ENCODE data around the gene HAAO. TPM values are rescaled to one million over a fixed set of nuclear protein-coding genes. Genes with fewer than 3 reads are reported as not detected.

HAAO gene
- total and polyA plus RNA-seq, 2 of the 13 experiments (the other 11 are each of a cell fraction or from before 2014, with no cell fraction given), result 36.1 to 42.7 TPM

DNA sequence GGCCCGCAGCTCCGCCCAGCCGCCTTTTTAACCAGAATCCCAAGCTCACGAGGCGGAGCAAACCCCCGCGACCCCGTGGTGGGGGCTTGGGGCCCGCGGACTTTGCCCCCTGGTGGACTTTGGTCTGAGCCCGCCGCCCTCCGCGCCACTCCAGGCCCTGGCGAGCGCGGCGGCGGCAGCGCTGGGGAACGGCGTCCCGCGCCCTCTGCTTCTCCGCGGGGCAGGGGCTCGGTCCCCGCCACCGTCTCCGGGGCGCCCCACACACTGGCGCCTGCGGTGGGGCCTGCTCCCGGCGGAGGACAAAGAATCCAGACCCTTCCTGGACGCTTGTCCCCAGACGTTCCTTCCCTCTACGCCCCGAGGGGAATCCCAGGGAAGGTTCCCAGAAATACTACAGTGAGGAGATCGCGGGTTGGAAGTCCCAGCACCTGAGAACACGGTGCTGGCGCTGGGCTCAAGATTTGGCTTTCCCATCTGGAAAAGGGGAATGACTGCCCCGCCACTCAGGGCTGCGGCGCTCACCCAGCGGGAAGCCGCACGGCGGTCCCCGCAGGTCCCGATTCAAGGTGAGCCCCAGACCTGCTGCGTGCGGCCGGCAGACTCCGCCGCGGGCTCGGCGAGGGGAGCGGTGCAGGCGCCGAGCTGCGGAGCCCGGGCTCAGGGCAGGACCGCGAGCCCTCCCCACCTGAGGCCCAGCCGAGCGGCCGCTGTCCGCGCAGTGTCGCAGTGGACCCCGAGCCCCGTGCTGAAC lies at the start of gene HAAO (continued):
- TF ChIP-seq, protein P1, sequence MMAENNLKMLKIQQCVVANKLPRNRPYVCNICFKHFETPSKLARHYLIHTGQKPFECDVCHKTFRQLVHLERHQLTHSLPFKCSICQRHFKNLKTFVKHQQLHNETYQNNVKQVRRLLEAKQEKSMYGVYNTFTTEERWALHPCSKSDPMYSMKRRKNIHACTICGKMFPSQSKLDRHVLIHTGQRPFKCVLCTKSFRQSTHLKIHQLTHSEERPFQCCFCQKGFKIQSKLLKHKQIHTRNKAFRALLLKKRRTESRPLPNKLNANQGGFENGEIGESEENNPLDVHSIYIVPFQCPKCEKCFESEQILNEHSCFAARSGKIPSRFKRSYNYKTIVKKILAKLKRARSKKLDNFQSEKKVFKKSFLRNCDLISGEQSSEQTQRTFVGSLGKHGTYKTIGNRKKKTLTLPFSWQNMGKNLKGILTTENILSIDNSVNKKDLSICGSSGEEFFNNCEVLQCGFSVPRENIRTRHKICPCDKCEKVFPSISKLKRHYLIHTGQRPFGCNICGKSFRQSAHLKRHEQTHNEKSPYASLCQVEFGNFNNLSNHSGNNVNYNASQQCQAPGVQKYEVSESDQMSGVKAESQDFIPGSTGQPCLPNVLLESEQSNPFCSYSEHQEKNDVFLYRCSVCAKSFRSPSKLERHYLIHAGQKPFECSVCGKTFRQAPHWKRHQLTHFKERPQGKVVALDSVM (CRISPR knock-in tag; IDR thresholded peaks at IDR 0.05), result peak; percentile 94
- TF ChIP-seq ZFP82 (CRISPR knock-in tag; IDR thresholded peaks at IDR 0.05; ENCODE audit: borderline replicate concordance) (peak; percentile 97; the same call in 1 of the 2 replicates), ZNF292 (CRISPR knock-in tag; IDR thresholded peaks at IDR 0.05; ENCODE audit: borderline replicate concordance, low read depth) (no peak; the same call in none of the 2 replicates), RELA (CRISPR knock-in tag; IDR thresholded peaks at IDR 0.05) (peak; percentile 93), ZNF775 (CRISPR knock-in tag; IDR thresholded peaks at IDR 0.05; ENCODE audit: borderline replicate concordance) (peak; percentile 72), SCMH1 (CRISPR knock-in tag; IDR thresholded peaks at IDR 0.05; ENCODE audit: borderline replicate concordance) (no peak), NCOR1 (IDR thresholded peaks at IDR 0.05; ENCODE audit: borderline replicate concordance, low read length) (peak; percentile 100), CEBPG (CRISPR knock-in tag; IDR thresholded peaks at IDR 0.05) (peak; percentile 28; the same call in 1 of the 2 replicates), ZNF644 (CRISPR knock-in tag; IDR thresholded peaks at IDR 0.05; ENCODE audit: low read depth) (peak; percentile 78), KAT7 (CRISPR knock-in tag; IDR thresholded peaks at IDR 0.05; ENCODE audit: borderline replicate concordance) (peak; percentile 99), SMARCE1 (IDR thresholded peaks at IDR 0.05; ENCODE audit: borderline replicate concordance) (no peak), PAX8 (CRISPR knock-in tag; IDR thresholded peaks at IDR 0.05; ENCODE audit: borderline replicate concordance) (0 out of 2 replicates have a peak, but pooled peaks have one; percentile 54), HOXA5 (CRISPR knock-in tag; IDR thresholded peaks at IDR 0.05) (peak; percentile 99), DNMT3B (CRISPR knock-in tag; conservative IDR thresholded peaks at IDR 0.05) (no peak), ZNF83 (CRISPR knock-in tag; IDR thresholded peaks at IDR 0.05; ENCODE audit: borderline replicate concordance) (no peak), KMT2B (CRISPR knock-in tag; IDR thresholded peaks at IDR 0.05) (peak; percentile 86), ZNF772 (CRISPR knock-in tag; IDR thresholded peaks at IDR 0.05) (peak; percentile 100), SMC3 (IDR thresholded peaks at IDR 0.05; ENCODE audit: low read length) (no peak)
- TF ChIP-seq, protein P2, sequence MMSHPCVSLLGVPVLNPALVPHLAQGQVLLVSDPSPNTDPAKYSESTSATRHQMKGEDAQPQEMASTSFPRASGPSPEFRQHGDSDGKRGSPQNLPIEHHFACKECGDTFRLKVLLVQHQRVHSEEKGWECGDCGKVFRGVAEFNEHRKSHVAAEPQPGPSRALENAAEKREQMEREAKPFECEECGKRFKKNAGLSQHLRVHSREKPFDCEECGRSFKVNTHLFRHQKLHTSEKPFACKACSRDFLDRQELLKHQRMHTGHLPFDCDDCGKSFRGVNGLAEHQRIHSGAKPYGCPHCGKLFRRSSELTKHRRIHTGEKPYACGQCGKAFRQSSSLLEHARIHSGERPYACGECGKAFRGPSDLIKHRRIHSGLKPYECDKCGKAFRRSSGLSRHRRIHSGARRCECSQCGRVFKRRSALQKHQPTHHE (CRISPR knock-in tag; IDR thresholded peaks at IDR 0.05; ENCODE audit: borderline replicate concordance), result peak; percentile 90
- TF ChIP-seq, protein P3, sequence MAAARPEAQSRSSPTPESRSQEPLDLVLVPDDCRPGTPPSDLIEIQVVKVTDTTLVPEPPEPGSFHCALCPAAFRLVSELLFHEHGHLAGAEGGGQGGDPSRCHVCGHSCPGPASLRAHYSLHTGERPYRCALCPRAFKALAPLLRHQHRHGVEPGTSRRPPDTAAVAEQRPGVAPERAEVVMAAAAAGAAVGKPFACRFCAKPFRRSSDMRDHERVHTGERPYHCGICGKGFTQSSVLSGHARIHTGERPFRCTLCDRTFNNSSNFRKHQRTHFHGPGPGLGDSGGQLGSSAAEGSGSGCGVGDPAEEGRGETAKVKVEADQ (CRISPR knock-in tag; IDR thresholded peaks at IDR 0.05; ENCODE audit: borderline replicate concordance), result peak; percentile 97; the same call in 1 of the 2 replicates
- TF ChIP-seq, protein P4, sequence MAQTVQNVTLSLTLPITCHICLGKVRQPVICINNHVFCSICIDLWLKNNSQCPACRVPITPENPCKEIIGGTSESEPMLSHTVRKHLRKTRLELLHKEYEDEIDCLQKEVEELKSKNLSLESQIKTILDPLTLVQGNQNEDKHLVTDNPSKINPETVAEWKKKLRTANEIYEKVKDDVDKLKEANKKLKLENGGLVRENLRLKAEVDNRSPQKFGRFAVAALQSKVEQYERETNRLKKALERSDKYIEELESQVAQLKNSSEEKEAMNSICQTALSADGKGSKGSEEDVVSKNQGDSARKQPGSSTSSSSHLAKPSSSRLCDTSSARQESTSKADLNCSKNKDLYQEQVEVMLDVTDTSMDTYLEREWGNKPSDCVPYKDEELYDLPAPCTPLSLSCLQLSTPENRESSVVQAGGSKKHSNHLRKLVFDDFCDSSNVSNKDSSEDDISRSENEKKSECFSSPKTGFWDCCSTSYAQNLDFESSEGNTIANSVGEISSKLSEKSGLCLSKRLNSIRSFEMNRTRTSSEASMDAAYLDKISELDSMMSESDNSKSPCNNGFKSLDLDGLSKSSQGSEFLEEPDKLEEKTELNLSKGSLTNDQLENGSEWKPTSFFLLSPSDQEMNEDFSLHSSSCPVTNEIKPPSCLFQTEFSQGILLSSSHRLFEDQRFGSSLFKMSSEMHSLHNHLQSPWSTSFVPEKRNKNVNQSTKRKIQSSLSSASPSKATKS (CRISPR knock-in tag; IDR thresholded peaks at IDR 0.05), result peak; percentile 94; the same call in 1 of the 2 replicates
- TF ChIP-seq, protein P5, sequence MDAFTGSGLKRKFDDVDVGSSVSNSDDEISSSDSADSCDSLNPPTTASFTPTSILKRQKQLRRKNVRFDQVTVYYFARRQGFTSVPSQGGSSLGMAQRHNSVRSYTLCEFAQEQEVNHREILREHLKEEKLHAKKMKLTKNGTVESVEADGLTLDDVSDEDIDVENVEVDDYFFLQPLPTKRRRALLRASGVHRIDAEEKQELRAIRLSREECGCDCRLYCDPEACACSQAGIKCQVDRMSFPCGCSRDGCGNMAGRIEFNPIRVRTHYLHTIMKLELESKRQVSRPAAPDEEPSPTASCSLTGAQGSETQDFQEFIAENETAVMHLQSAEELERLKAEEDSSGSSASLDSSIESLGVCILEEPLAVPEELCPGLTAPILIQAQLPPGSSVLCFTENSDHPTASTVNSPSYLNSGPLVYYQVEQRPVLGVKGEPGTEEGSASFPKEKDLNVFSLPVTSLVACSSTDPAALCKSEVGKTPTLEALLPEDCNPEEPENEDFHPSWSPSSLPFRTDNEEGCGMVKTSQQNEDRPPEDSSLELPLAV (CRISPR knock-in tag; conservative IDR thresholded peaks at IDR 0.05; ENCODE audit: low read depth), result peak; percentile 76; the same call in 1 of the 2 replicates
